HG03095 (cell line): ENCODE results near the gene IRF5.

ENCODE experiments used
- ATAC-seq: cut with Tn5 transposase; IDR thresholded peaks from one replicate; pipeline ENCODE4 v1.9.1; 2021; ENCODE audit warnings: moderate library complexity; ENCODE audit not compliant: unreplicated experiment

IRF5 gene, protein sequence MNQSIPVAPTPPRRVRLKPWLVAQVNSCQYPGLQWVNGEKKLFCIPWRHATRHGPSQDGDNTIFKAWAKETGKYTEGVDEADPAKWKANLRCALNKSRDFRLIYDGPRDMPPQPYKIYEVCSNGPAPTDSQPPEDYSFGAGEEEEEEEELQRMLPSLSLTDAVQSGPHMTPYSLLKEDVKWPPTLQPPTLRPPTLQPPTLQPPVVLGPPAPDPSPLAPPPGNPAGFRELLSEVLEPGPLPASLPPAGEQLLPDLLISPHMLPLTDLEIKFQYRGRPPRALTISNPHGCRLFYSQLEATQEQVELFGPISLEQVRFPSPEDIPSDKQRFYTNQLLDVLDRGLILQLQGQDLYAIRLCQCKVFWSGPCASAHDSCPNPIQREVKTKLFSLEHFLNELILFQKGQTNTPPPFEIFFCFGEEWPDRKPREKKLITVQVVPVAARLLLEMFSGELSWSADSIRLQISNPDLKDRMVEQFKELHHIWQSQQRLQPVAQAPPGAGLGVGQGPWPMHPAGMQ

DNA sequence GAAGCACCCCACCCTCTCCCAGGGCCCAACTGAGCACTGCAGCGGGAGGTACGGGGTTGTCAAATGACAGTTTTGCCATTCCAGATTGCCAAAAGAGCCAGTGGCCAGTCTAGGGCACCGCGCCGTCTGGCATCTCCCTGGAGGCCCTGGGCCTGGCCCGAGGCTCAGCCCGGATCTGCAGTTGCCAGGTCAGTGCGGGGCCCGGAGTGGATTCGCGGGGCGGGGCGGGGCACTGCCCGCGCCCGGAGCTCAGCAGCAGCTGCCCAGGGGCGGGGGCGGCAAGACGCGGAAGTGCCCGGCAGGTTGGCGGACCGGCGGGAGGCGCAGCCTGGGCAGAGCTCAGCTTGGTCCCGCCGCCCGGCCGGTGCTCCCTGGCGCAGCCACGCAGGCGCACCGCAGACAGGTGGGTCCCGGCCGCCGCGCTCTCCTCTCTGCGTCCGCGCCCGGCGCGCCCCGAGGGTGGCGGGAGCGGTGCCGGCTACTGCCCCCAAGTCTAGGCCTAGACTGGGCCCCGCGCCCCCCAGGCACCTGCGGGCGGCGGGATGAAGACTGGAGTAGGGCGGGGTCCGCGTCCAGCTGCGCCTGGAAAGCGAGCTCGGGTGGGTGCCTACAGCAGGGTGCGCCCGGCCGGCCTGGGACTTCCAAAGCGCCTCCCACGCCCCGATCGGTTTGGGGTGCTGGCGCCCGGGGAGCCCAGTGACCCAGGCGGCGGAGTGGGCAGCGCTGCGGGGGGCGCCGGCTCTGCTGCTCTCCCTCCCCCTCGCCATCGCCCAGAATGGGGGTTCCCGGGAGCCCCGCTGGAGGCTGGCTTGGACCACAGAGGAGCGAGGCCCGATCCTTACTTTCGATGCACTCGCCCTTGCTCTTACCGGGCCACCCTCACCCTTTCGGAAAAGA lies at the start of gene IRF5:
Gene IRF5, plus strand, starts transcription at position 281 of the 897 bp plus-strand sequence. CDS start 4,155 bp downstream, outside the sequence.
- ATAC-seq: no peak

GRCh38 chr7:128888039-128888755 lies 49.5 kb upstream of the IRF5 start:
- no peak for ATAC-seq

GRCh38 chr7:128888756-128889095 lies 49.0 kb upstream of the IRF5 start:
- no peak for ATAC-seq

- ATAC-seq: no peak
These were observed 48.6 kb upstream of the IRF5 start for GRCh38 chr7:128889121-128889520.

DNA sequence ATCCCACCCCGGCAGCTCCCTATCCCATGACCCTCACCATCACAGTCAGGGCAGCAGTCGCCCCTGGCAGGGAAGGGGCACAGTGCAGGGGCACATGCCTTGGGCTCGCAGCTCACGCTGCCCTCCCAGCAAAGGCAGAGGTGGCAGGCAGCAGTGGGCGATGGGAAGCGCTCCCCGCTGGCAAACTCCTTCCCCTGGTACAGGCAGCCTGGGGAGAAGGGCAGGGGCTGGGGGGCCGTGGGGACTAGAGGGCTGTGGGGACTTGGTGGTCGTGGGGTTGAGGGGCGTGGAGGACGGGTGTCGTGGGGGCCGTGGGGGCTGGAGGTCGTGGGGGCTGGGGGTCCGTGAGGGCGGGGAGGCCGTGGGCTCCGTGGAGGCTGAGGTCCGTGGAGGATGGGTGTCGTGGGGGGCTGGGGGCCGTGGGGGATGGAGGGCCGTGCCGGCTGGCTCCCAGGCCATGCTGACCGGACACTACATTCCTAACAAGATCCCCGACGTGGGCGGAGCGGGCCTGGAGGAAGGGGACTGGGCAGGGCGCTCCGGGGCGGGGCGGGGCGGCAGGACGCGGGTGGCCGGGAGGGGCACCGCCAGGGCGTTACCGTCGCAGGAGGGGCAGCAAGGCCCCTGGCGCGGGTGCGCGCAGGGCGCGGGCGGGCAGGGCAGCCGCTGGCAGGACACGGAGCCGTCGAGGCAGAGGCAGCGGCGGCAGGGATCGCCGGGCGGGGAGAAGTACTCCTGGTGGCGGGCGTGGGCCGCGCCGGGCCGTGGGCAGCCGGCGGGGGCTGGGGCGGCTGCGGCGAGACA lies 47.2 kb upstream of the IRF5 start:
- no peak for ATAC-seq

DNA sequence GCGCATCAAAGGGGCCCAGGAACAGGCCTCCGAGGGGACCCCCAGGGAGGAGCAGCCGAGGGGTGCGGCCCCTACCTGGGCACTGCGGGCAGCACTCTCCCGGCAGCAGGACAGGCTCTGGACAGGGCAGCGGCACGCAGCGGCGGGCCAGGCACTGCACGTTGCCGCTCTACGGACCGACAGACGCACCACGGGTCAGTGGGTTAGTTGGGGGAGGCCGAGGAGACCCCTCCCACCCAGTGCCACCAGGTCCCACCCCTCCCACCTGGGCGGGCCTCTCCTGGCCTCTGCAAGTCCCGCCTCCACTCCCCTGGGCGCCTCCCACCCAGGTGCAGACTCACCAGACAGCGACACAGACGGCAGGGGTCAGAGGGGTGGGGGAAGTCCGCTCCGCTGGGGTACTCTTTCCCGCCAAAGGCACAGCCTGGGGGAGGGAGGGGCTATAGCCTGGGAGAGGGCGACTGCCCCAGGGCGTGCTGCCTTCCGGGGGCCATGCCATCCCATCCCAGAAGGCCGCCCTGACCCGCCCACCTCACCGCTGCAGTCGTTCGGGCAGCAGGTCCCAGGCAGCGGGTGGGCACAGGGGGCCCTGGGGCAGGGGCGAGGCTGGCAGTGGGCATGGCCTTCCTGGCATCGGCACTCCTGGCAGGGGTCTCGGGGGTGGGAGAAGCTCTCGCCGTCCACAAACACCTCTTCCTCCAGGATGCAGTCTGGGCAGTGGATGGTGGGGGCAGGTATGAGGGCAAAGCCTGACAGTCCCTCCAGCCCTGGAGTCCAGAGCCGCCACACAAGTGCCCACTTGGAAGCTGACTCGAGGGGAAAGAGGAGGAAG lies 46.4 kb upstream of the IRF5 start:
- no peak for ATAC-seq

GRCh38 chr7:128891942-128892269 lies 45.8 kb upstream of the IRF5 start:
- ATAC-seq: no peak

DNA sequence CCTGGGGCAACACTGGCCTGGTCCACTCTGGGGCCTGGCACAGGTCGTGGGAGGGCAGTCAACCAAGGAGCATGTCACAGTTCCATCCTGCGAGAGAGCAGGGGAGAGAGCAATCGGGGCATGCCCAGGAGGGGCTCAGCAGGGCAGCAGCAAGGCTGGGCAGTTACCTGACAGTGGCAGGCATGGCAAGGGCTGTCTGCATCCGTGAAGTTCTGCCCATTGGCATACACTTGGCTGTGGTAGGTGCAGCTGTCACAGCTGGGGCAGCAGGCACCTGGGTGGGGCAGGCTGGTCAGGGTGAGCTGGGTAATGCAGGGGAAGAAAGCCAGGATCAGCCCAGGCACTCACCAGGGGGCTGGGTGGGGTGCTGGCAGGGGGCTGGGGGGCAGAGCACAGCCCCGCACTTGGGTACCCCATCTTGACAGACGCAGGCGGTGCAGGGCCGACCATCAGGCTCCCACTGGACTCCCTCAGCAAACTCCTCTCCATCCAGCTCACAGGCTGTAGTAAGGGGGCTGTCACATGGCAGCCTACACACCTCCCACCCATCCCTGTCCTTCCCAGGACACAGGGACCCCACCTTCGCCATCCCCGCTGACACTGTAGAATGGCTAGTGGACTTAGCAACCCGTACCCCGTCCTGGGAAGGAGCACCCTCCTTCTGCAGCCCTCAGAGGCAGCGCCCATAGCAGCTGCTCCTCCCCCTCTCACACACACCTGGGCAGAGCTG lies 45.0 kb upstream of the IRF5 start:
- no peak for ATAC-seq

DNA sequence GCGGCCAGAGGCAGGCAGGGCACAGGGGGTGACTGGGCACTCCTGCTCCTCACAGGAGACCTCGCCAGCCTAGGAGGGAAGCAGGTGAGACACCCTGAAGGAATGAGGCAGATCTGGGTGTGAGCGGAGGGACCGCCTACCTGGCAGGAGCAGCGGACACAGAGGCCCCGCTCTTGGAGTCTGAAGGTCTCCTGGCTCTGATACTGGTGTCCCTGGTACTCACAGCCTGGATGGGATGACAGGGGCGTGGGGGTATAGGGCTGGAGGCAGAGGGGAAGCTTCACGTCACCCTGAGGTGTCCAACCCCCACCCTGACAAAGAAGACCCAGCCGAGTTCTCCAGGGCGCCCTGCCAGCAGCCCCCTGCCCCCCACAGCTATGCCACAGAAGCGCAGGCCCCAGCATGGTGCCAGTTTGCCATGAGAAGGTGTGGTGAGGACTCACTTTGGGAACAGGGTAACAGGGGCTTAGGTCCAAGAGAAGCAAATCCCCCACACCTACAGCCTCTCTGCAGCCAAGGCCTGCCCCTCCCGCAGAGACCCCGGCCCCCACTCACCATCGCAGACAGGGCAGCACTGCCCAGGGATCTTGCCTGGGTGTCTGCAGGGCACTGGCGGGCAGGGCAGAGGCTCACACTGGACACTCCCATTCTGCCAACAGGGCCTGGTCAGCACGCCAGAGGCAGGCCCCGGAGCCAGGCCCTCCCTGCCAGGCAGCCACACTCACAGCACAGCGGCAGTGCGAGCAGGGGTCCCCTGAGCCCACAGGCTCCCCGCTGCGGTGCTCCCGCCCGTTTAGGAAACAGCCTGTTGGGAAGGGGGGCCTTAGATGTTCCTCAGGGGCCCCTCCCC lies 44.3 kb upstream of the IRF5 start:
- no peak for ATAC-seq

DNA sequence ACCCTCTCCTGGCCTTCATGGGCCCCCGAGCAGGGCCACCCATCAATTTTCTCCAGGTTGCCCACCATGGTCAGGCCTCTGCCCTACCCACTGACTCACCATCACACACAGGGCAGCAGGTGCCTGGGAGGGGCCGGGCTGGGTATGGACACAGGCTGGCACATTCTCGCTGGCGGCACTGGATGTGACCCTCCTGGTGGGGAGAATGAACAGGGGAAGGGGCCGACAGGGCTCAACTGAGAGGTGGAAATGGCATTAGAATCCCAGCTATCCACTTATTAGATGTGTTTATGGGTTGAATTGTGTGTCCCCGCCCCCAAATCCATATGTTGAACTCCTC lies 43.7 kb upstream of the IRF5 start:
- ATAC-seq: no peak

DNA sequence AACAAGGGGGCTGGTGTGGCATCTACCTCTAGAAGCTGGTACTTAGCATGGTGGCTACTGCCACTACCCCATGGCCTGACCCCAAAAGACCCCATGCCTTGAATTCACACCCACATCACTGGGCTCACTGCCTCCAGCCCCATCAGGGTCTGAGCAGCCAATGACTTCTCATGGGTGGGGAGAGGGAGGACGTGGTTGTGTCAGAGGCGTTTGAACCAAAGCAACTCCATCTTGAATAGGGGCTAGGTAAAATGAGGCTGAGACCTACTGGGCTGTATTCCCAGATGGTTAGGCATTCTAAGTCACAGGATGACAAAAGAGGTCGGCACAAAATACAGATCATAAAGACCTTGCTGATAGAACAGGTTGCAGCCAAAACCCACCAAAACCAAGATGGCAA lies 42.4 kb upstream of the IRF5 start:
- ATAC-seq: no peak

GRCh38 chr7:128899392-128899791 lies 38.3 kb upstream of the IRF5 start:
- ATAC-seq: no peak

DNA sequence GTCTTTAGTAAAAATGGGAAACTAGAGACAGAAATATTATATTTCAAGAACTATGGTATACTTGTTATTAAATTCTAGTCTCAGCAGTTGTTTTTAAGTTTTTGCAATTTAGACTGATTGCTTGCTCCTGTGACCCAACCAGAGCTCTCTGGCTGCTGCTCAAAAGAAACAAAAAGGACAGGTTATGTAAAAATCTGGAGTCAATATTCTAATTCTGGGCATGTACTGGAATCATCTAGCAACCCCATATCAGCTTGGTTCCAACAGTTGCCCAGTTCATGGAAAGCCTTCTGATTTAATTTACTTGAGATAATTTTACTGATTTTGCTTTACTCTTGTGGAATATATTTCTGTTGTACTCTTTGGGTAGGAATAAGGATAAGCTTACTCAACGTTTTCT lies 37.5 kb upstream of the IRF5 start:
- no peak for ATAC-seq

DNA sequence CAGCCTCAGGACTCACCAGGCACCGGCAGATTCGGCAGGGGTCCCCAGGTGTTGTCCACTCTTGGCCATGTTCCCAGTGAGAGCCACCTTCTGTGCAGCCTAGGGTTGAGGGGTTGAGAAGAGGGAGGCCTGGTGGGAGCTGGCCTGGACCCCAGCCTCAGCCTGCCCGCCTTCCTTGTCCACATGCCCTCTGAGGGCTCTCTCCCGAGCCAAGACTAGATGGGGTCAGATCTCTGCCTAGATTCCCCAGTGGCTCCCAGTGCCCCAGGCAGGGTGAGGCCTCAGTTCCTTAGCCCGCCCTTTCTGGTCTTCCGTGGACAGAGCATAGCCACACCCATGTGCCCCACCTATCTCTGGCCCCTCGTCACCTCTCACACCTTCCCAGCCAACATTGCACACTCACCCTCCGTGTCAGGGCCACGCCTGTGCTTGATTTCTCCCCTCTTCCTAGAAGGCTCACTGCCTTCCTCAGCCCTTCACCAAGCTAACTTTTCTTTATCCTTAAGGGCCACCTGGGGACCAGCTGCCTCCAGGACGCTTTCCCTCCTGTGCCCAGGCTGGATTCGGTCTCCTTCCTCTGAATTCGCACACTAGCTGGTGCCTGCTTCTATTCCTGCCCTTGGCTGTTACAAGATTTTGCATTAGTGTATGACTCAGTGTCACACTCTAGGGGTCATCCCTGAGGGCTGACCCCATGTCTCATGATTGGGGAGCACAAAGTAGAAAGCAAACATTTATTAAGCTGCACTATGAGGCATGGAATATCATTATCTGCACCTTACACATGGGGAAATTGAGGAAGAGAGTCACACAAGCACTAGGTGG lies 34.8 kb upstream of the IRF5 start:
- no peak for ATAC-seq

DNA sequence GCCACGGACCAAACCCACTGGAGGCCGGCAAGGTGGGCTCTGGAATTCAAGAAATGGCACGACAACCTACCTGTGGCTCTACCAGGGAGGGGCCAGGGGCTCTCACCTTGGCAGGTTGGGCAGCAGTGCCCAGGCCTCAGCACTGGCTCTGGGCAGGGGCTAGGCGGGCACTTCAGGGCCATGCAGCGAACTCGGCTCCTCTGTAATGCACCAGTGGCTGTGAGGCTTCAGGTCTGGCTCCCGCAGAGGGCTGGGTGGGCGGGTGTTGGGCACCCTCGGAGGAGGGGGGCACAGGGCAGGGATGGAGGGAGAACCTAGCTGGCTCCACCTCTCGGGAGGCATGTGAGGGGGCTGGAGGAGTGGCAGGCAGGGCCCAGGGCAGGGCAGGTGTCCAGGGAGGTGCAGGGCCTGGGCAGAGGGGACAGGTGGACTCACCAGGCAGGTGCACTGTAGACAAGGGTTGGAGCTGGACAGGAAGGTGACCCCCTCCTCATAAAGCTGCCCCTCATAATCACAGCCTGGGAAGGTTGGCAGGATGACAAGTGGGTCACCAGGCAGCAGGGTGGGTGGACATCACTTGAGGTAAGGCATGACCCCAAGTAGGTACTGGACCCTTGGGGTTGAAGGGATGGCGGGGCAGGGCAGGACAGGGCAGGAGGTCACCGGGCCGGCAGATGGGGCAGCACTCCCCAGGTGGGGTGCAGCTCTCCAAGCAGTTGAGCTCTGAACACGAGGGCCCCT lies 33.9 kb upstream of the IRF5 start:
- no peak for ATAC-seq

DNA sequence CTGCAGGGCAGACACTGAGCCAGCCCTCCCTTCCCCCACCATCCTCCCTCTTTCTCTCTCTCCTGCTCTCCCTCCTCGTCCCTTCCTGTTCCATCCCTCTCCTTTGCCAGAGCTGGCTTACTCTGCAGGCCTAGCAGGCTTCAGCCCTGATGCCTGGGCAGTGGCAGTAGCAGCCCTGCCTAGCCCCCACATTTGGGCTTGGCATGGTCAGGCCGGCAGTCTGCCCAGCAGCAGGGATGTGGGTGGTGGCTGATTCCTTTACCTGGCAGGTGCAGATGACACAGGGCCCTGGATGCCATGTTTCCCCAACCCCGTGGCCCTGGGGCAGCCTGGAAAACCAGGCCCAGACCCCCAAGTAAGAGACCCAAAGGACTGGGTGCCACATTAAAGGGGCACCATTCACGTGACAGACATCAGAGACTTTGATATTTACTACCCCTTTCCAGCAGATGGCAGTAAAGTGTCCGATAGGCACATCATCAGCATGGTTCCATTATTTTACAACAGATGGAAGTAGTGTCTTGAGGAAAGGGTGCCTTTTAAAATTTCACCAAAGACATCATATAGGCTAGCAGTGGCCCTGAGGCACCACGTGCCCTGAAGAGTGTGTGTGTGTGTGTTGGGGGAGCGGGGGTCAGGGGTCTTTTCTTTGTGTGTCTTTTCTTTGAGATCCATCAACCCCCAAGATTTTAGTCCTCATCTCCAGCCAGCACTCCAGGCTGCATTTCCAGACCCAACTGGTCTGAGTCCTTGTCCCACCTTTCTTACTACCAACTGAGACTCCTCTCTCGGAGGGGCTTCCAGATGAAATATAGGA lies 33.1 kb upstream of the IRF5 start:
- ATAC-seq: no peak
